CD4-positive, alpha-beta T cell treated with Interferon gamma for 1 hour (primary cell): ENCODE results near the gene STK36.

Source experiments
- DNase-seq: peaks from one replicate; pipeline ENCODE4 v3.0.0-alpha.2; 2020

The STK36 gene

DNA sequence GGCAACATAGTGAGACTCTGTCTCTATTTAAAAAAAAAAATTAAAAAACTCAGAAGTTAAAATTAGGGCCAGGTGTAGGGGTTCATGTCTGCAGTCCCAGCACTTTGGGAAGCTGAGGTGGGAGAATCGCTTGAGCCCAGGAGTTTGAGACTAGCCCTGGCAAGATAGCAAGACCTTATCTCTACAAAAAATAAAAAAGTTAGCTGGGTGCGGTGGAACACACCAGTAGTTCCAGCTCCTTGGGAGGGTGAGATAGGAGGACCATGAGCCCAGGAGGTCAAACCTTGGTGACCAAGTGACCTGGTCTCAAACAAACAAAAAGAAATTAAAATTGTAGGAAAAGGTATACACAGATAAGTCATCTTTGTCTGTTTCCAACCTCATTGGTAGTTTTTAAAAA lies 50.0 kb downstream of the STK36 start:
- no peak for DNase-seq

DNA sequence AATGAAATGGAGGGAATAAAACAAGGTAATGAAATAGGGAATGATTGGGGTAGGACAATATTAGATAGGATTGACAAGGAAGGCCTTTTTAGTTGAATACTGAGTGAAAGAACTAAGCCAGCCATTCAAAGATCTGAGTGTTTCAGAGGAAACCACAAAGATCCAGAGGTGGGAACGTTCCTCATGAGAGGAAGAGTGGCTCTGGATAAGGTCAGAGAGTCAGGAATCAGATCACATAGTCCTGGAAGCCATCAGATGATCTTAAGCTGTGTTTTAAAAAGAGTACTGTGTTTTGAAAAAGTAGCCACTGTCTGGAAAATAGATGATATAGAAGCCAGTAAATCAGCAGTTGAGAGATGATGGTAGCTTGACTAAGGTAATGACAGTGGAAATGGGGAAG lies 50.5 kb downstream of the STK36 start:
- no peak for DNase-seq

DNA sequence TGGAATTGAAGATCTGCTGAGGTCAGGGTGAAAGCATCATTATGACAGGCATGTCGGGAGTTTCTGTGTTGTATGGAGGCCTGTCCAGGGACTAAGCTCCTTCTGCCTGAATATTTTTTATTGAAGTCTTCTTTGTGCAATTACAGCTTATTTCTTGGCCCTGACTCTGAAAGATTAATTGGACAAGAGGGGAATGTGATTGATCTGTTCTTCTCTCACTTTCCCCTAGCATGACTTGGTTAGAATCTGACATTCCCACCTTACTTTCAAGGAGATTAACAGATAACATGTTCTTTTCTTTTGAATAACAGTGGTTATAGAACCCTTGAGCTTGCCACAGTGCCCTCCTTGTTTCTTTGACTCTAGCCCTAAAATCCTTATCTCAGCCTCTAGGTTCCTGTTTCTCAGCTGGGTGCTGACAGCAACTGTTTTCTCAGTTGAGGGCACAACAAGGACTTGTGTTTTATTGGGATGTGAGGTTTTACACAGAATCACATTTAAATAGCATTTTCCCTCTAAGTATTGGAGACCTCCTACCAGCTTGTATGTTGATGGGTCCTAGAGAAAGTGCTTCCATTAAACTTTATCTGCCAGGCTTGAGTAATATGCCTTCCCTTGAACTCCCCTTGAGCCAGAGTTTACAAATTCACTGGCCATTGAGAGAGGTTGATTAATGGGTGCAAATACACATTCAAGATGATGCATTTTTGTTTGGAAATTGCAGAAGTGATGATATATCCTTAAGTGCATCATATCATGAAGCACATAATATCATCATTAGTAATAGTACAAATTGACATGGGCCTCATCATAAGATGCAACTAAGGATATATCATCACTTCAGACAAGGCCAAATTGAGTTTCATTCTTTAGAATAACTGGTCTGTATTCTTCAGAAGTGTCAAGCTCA lies 51.2 kb downstream of the STK36 start:
- no peak for DNase-seq

DNA sequence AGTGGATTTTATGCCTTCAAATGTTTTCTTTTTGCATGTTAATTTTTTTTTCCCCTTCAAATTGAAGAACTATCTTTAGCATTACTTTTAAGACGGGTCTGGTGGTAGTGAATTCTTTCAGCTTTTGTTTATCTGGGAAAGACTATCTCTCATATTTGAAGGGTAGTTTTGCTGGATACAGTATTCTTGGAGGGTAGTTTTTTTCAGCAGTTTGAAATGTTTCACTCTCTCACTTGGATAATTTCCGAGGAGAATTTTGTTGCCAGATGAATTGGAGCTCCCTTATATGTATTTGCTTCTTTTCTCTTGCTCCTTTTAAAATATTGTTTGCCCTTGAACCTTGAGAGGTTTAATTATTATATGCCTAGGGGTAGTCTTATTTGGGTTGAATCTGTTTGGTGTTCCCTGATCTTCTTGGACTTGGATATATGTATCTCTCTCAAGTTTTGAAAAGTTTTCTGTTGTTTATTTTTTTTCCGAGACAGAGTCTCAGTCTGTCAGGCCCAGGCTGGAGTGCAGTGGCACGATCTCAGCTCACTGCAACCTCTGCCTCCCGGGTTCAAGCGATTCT lies 54.2 kb downstream of the STK36 start:
- no peak for DNase-seq

DNA sequence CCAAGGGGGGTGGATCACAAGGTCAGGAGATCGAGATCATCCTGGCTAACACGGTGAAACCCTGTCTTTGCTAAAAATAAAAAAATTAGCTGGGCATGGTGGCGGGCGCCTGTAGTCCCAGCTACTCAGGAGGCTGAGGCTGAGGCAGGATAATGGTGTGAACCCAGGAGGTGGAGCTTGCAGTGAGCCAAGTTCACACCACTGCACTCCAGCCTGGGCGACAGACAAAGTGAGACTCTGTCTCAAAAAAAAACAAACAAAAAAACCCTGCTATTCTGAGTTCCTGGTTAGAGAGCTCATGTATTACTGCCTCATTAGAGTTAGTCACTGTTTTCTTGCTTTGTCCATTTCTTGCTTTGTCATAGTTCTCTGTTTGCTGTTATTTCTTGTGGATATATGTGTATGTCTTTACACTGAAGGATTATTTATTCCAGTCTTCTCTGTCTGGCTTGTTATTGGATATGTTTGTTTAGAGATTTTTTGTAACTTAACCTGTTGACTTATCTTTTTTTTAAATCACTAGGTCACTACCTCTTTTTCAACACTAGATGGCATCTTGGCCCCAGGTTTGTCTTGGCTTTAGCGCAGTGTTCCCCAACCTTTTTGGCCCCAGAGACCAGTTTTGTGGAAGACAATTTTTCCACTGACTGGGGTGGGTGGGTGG lies 55.7 kb downstream of the STK36 start:
- DNase-seq, result no peak

DNA sequence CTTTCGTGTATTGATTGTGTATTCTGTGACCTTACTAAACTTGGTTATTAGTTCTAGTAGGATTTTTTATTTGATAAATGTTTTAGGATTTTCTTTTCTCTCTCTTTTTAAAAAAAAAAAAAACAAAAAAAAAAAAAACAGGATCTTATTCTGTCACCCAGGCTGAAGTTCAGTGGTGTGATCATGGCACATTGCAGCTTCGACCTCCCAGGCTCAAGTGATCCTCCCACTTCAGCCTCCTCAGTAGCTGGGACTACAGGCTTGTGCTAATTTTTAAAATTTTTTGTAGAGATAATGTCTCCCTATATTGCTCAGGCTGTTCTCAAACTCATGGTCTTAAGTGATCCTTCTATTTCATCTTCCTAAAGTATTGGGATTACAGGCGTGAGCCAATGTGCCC lies 57.8 kb downstream of the STK36 start:
- DNase-seq, result no peak

DNA sequence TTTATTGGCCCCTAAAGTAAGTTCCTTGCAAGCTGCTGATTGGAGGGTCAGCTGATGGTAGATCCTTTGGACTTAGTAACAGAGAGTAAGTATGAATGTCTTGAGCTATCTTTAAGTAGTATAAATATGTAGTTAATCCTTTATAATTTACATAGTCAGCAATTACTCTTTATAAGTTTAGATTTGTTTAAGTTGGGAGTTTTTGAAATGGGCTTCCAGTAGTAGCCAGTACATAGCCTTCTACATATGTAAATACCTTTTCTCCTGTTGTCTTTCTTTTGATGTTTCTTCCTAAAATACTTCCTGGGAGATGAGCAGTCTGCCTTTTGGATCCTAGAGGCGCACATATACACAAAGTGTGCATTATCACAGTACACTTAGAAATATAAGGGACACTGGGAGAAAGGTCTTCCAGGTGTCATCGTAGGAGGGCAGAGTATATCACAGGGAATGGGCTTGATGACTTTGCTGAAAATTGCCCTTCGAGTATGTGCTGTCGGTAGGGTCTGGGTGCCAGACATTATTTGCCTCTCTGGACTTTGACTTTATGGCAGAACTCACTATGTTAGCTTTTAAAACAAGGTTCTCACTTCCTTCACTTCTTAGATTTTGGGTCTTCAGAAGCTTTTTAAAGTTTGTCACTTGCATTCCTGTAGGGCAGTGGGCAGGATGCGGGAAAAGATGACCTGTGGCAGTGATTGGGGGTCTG lies 60.3 kb downstream of the STK36 start:
- DNase-seq, result no peak

DNA sequence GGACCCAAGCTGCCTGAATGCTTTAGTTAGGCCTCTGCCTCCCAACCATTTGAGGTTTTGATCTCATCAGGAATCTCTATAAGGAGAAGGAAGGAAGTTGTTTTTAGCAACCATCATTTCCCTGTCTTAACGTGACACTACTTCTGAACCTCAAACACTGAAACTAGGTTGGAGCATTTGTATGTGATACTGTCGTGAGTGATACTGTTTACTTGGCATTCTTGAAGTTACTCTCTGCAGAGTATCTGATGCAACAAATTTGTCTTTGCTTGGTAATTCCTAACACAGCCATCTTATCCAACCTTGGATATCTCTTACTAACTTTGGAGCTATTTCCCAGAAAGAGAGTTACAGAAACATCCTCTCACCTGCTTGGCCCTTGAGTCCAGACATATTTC lies 60.9 kb downstream of the STK36 start:
- DNase-seq, result no peak

DNA sequence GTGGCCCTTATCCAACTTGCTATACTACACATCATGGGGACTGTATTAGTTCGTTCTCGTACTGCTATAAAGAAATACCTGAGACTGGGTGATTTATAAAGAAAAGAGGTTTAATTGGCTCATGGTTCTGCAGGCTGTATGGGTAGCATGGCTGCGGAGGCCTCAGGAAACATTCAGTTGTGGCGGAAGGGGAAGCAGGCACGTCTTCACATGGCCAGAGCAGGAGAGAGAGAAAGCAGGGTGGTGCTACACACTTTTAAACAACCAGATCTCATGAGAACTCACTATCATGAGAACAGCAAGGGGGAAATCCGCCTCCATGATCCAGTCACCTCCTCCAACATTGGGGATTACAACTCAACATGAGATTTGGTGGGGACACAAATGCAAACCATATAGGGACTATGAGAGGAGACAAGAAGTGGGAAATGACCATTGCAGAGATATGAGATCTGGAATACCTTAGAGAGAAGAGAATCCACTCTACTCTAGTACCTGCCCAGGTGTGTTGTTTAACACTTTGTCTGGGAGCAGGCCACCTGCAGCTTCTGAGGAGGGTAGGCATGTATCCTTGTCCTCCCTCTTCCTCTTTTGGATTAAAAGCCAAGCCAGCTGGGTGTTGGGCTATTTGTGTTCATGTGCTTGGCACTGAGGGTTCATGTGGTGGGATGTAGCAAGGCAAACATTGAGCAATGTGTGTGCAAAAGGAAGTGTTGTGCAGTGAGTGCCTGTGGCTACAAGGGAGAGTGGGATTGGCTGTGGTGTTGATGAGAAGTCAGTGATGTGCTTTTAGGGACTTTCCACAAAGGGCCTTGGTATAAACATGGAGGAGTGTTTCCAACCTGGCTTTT lies 61.5 kb downstream of the STK36 start:
- peak; percentile 77 for DNase-seq

DNA sequence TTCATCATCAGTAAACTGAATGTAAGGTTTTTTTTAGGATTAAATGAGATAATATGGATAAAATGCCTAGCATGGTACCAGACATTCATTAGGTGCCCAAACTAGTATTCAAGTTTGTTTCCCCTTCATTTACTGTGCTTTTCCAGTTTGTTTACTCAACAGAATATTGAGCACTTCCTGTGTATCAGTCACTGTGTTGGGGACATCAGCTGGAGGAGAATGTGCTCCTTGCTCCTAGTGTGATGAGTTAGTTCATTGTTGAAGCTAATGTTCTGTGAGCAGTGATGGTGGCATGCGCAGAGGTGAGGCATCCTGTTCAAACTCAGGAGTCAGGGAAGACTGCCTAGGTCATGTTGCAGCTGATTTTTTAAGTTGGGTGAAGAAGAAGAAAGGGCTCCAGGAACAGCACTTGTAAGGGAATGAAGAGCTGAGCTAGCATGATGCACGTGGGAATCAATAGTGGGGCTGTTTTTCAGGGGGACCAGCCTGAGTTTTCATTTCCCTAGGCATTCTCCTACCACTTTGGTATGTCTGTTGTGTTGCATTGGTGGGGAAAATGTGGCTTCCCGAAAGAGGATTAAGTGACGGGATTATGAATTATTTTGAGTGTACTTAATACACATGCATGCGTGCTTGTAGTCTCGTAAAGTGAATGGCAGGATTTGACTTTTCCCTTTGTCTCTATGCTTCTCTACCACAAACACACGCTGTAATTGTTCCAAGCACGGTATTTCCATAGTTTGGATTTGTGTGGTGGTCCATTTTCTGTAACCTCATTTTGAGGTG lies 62.5 kb downstream of the STK36 start:
- DNase-seq, result no peak

DNA sequence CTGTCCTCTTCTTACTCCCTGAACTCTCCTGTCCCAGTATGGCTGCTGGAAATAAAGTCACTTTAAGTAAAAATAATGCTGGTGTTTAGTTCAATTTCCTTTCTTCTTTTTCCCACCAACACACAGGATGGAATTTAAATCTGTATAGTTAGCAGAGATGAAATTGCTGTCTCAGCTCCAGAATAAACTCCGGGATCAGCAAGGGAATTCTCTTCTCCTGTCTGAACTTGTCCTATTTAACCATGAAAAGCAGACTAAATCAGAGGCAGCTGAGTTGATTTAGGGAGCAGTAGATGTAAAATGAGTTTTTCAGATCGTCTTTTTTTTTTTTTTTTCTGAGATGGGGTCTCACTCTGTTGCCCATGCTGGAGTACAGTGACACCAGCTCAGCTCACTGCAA lies 64.6 kb downstream of the STK36 start:
- DNase-seq, result no peak

DNA sequence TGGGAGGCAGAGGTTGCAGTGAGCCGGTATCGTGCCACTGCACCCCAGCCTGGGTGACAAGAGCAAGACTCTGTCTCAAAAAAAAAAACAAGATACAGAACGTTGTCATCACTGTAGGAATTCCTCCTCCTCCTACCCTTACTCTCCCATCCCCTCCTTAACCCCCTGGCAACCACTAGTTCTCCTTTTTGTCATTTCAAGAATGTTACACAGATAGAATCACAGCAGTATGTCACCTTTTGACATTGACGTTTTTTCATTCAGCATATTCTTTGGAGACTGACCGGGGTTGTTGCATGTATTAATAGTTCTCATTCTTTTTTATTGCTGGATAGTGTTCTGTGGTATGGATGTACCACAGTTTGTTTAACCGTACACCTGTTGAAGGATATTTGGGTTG lies 71.2 kb downstream of the STK36 start:
- DNase-seq, result no peak

DNA sequence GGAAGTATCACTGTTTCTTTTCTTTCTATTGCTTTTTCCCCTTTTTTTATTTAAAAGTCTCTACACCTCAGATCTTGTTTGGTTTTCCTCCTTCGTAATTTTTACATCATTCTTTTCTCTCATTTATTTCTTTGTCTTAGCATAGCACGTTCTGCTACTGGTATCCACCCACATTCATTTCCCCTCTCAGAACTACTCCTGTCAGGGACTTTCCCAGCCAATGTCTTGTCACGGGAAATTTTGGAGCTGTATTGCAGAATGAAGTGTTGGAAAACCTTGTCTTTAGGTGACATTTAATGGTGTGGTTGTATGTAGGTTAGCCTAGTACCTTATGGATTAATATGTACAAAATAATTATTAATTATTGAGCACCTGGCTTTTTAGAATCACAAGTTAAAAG lies 72.7 kb downstream of the STK36 start:
- peak; percentile 25 for DNase-seq

DNA sequence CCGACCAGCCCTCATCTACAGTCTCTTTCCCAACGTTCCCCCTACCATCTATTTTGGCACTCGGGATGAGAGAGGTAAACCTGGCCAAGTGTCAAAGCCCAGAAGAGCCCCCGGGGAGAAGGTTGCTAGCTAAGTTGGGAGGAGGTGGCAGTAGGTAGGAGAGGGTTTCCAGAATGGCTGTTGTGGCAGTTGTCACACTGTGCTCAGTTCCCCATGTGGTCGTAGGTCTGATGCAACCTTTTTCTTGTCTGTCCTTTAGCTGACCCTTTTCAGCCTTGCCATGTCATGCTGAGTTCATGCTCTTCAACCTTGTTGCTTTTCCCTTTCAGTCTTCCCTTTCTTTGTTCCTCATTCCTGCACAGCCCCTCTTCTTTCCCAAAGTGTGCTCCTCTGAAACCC lies 73.3 kb downstream of the STK36 start:
- peak; percentile 61 for DNase-seq

DNA sequence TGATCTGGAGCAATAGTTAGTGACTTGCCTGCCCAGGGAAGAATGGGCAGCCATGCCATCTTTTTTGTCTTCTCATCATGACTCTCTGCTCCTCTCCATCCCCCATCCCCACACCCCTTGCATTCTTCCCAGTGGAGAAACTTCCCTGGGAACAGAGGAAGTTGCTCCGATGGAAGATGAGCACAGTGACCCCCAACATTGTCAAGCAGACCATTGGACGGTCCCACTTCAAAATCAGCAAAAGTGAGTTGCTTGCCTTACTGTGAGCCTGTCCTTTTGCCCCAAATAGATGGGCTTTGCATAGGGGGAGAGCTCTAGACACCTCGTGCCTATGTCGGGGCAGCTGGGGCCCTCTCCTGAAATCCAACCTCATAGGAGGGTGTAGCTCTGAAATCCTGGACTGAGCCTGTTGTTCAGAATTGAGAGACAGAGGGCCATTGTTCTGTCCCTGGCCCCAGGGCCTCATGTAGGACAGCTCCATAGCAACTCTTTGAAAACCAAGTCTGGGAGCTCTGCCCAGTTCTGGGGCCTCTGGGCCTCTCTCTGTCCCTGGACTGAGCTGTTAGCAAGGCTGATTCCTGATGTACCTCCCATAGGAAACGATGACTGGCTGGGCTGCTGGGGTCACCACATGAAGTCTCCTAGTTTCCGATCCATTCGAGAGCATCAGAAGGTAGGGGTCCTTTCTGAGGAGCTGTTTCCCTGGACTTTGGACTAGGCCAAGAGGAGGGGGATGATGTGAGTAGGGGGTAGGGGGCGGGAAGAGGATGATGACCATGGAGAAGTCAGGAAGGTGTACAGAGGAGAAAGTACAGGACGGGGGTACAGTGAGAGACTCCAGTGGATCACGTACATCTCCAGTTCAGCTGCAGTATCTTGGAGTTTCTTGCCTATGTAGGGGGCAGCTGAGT lies 73.9 kb downstream of the STK36 start:
- DNase-seq, result no peak

DNA sequence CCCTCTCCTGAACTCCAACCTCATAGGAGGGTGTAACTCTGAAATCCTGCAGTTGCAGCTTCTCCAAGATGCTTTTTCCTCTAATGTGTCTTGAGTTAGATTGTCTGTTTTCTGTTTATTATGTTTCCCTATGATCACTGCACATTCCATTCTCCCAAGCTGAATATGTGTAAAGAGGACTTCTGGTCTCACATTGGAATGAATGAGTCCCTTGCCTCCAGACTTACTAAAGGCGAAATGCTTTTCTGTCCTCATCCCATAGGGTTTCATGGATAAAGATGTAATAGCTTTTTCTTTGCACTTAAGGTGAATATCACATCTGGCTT lies 74.5 kb downstream of the STK36 start:
- DNase-seq, result no peak

DNA sequence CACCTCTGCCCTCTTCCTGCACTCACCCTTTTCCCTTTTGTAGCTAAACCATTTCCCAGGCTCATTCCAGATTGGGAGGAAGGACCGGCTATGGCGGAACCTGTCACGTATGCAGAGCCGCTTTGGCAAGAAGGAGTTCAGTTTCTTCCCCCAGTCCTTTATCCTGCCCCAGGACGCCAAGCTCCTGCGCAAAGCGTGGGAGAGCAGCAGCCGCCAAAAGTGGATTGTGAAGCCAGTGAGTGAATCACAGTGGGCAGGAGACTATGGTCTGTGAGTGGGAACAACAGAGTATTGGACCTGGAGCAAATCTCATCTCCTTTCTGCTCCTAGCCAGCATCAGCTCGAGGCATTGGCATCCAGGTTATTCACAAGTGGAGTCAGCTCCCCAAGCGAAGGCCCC lies 75.1 kb downstream of the STK36 start:
- no peak for DNase-seq

DNA sequence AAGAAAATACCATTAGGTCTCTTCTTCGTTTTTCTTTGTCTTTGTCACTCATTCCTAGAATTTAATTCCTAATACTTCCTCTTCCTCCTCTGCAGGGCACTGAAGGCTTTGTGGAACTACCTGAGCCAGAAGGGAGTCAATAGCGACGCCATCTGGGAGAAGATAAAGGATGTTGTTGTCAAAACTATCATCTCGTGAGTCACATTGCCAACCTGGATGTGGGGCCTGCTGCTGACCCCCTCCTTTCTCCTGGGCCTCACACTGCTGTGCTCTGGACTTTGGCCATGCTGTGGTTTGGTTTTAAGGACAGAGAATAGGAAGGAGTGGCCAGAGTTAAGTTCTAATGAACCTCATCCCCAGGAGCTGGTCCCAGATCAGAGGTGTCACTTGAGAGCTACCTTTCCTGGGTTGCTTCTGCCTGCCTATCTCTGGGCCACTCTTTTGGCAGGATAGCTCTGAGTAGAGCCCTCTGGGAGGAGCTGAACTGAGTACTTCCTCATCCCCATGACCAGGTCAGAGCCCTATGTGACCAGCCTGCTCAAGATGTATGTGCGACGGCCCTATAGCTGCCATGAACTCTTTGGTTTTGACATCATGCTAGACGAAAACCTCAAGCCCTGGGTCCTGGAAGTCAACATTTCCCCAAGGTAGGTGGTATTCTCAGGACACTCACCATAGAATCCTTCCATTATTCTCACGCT lies 77.0 kb downstream of the STK36 start:
- DNase-seq, result no peak
